OCI-LY1 (cell line): ENCODE results near the gene FANCI.

Experiments used
- H2AFZ ChIP-seq: fragments of 200-600 bp; sonication (generic), shearing (Covaris generic); 2 replicates; pipeline ENCODE4 v1.6.0; 2014; ENCODE audit warnings: antibody characterized with exemption, mild to moderate bottlenecking, low read length
- H3F3A ChIP-seq: fragments of 200-600 bp; sonication (generic), shearing (Covaris generic); 2 replicates; pipeline ENCODE4 v1.6.0; 2014; ENCODE audit warnings: mild to moderate bottlenecking, antibody characterized with exemption, low read length, moderate library complexity; ENCODE audit not compliant: insufficient read depth
- H3K27ac ChIP-seq: fragments of 200-600 bp; sonication (generic); 2 replicates; pipeline ENCODE4 v1.5.1; 2014; ENCODE audit warnings: low read length, mixed run types, mild to moderate bottlenecking, low read depth; ENCODE audit not compliant: poor library complexity, severe bottlenecking
- H3K27me3 ChIP-seq: fragments of 200-600 bp; sonication (generic); 2 replicates; pipeline ENCODE4 v1.6.0; 2014; ENCODE audit warnings: antibody characterized with exemption, mild to moderate bottlenecking, low read length, moderate library complexity; ENCODE audit not compliant: insufficient read depth
- H3K36me3 ChIP-seq: fragments of 200-600 bp; sonication (generic); 2 replicates; pipeline ENCODE4 v1.6.1; 2014; ENCODE audit warnings: mild to moderate bottlenecking, antibody characterized with exemption, low read length, moderate library complexity, mixed read lengths; ENCODE audit not compliant: insufficient read depth
- H3K4me1 ChIP-seq: fragments of 200-600 bp; sonication (generic); 2 replicates; pipeline ENCODE4 v1.5.1; 2014; ENCODE audit warnings: mild to moderate bottlenecking, low read length, moderate library complexity; ENCODE audit not compliant: insufficient read depth, severe bottlenecking
- H3K4me2 ChIP-seq: fragments of 200-600 bp; sonication (generic), shearing (Covaris generic); 2 replicates; pipeline ENCODE4 v1.6.1; 2014; ENCODE audit warnings: low read length
- H3K4me3 ChIP-seq: fragments of 200-600 bp; sonication (generic); 2 replicates; pipeline ENCODE4 v1.5.1; 2014; ENCODE audit warnings: low read length, low read depth, mild to moderate bottlenecking, mixed read lengths; ENCODE audit not compliant: poor library complexity, severe bottlenecking
- H3K79me2 ChIP-seq: fragments of 200-600 bp; shearing (Covaris generic); 2 replicates; pipeline ENCODE4 v1.6.1; 2016; ENCODE audit warnings: mixed run types, low read length, mixed read lengths; ENCODE audit not compliant: insufficient read depth
- H3K9ac ChIP-seq: fragments of 200-600 bp; sonication (generic), shearing (Covaris generic); 2 replicates; pipeline ENCODE4 v1.6.1; 2014; ENCODE audit warnings: mild to moderate bottlenecking, low read length, mixed read lengths
- H3K9me2 ChIP-seq: fragments of 200-600 bp; sonication (generic), shearing (Covaris generic); 2 replicates; pipeline ENCODE4 v1.6.1; 2014; ENCODE audit warnings: low read depth, mild to moderate bottlenecking, low read length, mixed read lengths
- H3K9me3 ChIP-seq: fragments of 200-600 bp; shearing (Covaris generic); 2 replicates; pipeline ENCODE4 v1.6.1; 2014; ENCODE audit warnings: low read length, mixed read lengths
- H4K20me1 ChIP-seq: fragments of 200-600 bp; sonication (generic), shearing (Covaris generic); 2 replicates; pipeline ENCODE4 v1.6.0; 2016; ENCODE audit warnings: mild to moderate bottlenecking, low read length; ENCODE audit not compliant: insufficient read depth
- CTCF ChIP-seq: fragments of 200-600 bp; sonication (generic), shearing (Covaris generic); IDR thresholded peaks from 2 replicates; pipeline ENCODE4 v1.5.1; 2017; ENCODE audit warnings: mild to moderate bottlenecking, antibody characterized with exemption, low read length, moderate library complexity, mixed read lengths
- EZH2 ChIP-seq: fragments of 200-600 bp; sonication (generic), shearing (Covaris generic); IDR thresholded peaks from 2 replicates; pipeline ENCODE4 v1.8.0; 2017; ENCODE audit warnings: borderline replicate concordance, mixed run types, mild to moderate bottlenecking, antibody characterized with exemption, low read length, moderate library complexity, mixed read lengths

The FANCI gene

GRCh38 chr15:89363770-89364169, 120.0 kb downstream of the FANCI start:
- Histone ChIP-seq H4K20me1 (no peaks in the 10 kb centered on the region), H3K4me2 (no peak overlapping the region), H3K9ac (no peak overlapping the region), H3K27me3 (no peaks in the 10 kb centered on the region; the same call in 1 of the 2 replicates), H3K9me2 (no peaks in the 10 kb centered on the region), H3F3A (no peaks in the 10 kb centered on the region), H3K27ac (no peak overlapping the region), H3K9me3 (no peaks in the 10 kb centered on the region), H3K79me2 (no peaks in the 10 kb centered on the region), H3K4me1 (no peaks in the 10 kb centered on the region), H3K36me3 (no peaks in the 10 kb centered on the region), H2AFZ (no peak overlapping the region), H3K4me3 (no peak overlapping the region)
- TF ChIP-seq EZH2 = no peak
- TF ChIP-seq CTCF = no peak

- no peak overlapping the region for H2AFZ ChIP-seq
- no peak for TF ChIP-seq EZH2
- no peak for TF ChIP-seq CTCF
- H3K79me2 ChIP-seq = no peaks in the 10 kb centered on the region
- no peak overlapping the region for H3K9ac ChIP-seq
- no peak overlapping the region for H3K4me3 ChIP-seq
- no peaks in the 10 kb centered on the region for H3K36me3 ChIP-seq
- no peaks in the 10 kb centered on the region for H3K4me1 ChIP-seq
- no peaks in the 10 kb centered on the region for H3K9me2 ChIP-seq
- no peak overlapping the region for H3K4me2 ChIP-seq
- no peak overlapping the region for H3K27ac ChIP-seq
- H3K9me3 ChIP-seq = no peaks in the 10 kb centered on the region
- no peaks in the 10 kb centered on the region for H4K20me1 ChIP-seq
- H3F3A ChIP-seq = no peaks in the 10 kb centered on the region
- H3K27me3 ChIP-seq = no peaks in the 10 kb centered on the region; the same call in 1 of the 2 replicates
These were observed 120.6 kb downstream of the FANCI start for GRCh38 chr15:89364341-89364740.

- TF ChIP-seq EZH2 (no peak), CTCF (no peak)
- Histone ChIP-seq H3K36me3 (no peaks in the 10 kb centered on the region), H3K9me3 (no peaks in the 10 kb centered on the region), H2AFZ (no peak overlapping the region), H3K4me3 (no peak overlapping the region), H3K27ac (no peak overlapping the region), H3K9me2 (no peaks in the 10 kb centered on the region), H3K4me2 (no peak overlapping the region), H3K79me2 (no peaks in the 10 kb centered on the region), H3K27me3 (no peaks in the 10 kb centered on the region; the same call in 1 of the 2 replicates), H3K9ac (no peak overlapping the region), H3F3A (no peaks in the 10 kb centered on the region), H4K20me1 (no peaks in the 10 kb centered on the region), H3K4me1 (no peaks in the 10 kb centered on the region)
These were observed 121.1 kb downstream of the FANCI start for GRCh38 chr15:89364741-89365450.
